ENCODE measurements around the gene GSN.
A peak's percentile ranks its signal among the peaks of the same experiment; 100 is the strongest.

GSN gene

GRCh38 chr9:121267689-121268597 is at the start of gene GSN:
TSS of gene GSN (plus strand) at chr9:121268162. CDS start at chr9:121301972, 33,810 bp downstream.
- no peak for DNase-seq (ENCODE audit: low spot score)

- no peak for DNase-seq (ENCODE audit: low spot score)
Measured at GRCh38 chr9:121218357-121219027, 49.5 kb upstream of the GSN start.

GRCh38 chr9:121219530-121219929 is 48.4 kb upstream of the GSN start:
- DNase-seq (ENCODE audit: low spot score): no peak

- no peak for DNase-seq (ENCODE audit: low spot score)
Measured at GRCh38 chr9:121220996-121221663, 46.8 kb upstream of the GSN start.

GRCh38 chr9:121221664-121222055 is 46.3 kb upstream of the GSN start:
- no peak for DNase-seq (ENCODE audit: low spot score)

GRCh38 chr9:121222524-121223171 is 45.3 kb upstream of the GSN start:
- peak; percentile 63 for DNase-seq (ENCODE audit: low spot score)

- DNase-seq (ENCODE audit: low spot score): no peak
Measured at GRCh38 chr9:121225240-121225639, 42.7 kb upstream of the GSN start.

- no peak for DNase-seq (ENCODE audit: low spot score)
Measured at GRCh38 chr9:121226175-121226574, 41.8 kb upstream of the GSN start.

- DNase-seq (ENCODE audit: low spot score): no peak
Measured at GRCh38 chr9:121227862-121228261, 40.1 kb upstream of the GSN start.

- DNase-seq (ENCODE audit: low spot score): no peak
Measured at GRCh38 chr9:121230256-121230655, 37.7 kb upstream of the GSN start.

- no peak for DNase-seq (ENCODE audit: low spot score)
Measured at GRCh38 chr9:121232251-121232650, 35.7 kb upstream of the GSN start.

GRCh38 chr9:121233906-121234831 is 33.8 kb upstream of the GSN start:
- peak; percentile 36 for DNase-seq (ENCODE audit: low spot score)

GRCh38 chr9:121234832-121235161 is 33.2 kb upstream of the GSN start:
- DNase-seq (ENCODE audit: low spot score): no peak

- no peak for DNase-seq (ENCODE audit: low spot score)
Measured at GRCh38 chr9:121235512-121235911, 32.5 kb upstream of the GSN start.

GRCh38 chr9:121237916-121238315 is 30.0 kb upstream of the GSN start:
- DNase-seq (ENCODE audit: low spot score): no peak

- no peak for DNase-seq (ENCODE audit: low spot score)
Measured at GRCh38 chr9:121239071-121239470, 28.9 kb upstream of the GSN start.

- no peak for DNase-seq (ENCODE audit: low spot score)
Measured at GRCh38 chr9:121239851-121240250, 28.1 kb upstream of the GSN start.

GRCh38 chr9:121240472-121241135 is 27.4 kb upstream of the GSN start:
- DNase-seq (ENCODE audit: low spot score): no peak

GRCh38 chr9:121242219-121242958 is 25.6 kb upstream of the GSN start:
- DNase-seq (ENCODE audit: low spot score): no peak

GRCh38 chr9:121242959-121243346 is 25.0 kb upstream of the GSN start:
- DNase-seq (ENCODE audit: low spot score): no peak

Measured in kidney capillary endothelial cell (primary cell).